OCI-LY1 (cell line): Measurements from ENCODE around the gene SULT6B1.

Source experiments
- EZH2 ChIP-seq: fragments of 200-600 bp; sonication (generic), shearing (Covaris generic); IDR thresholded peaks from 2 replicates; pipeline ENCODE4 v1.8.0; 2017; ENCODE audit warnings: borderline replicate concordance, mixed run types, mild to moderate bottlenecking, antibody characterized with exemption, low read length, moderate library complexity, mixed read lengths
- TF ChIP-seq, protein P1 (sequence below): fragments of 200-600 bp; sonication (generic), shearing (Covaris generic); IDR thresholded peaks from 2 replicates; pipeline ENCODE4 v1.5.1; 2017; ENCODE audit warnings: mild to moderate bottlenecking, antibody characterized with exemption, low read length, moderate library complexity, mixed read lengths

DNA sequence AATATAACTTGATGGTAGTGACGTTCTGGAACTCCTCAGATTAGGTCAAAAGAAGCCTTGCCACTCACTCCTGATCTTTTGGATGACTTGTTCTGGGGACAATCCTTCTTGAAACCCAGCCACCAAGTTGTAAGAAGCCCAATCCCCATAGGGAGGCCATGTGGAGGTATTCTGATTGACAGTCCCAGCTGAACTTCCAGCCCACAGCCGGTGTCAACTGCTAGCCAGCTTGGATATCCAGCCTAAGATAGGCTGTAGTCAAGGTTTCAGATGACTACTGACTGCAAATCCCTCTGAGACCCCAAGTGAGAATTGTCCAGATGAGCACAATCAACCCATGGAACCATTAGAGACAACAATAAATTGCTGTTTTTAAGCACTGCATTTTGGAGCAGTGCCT, 63.1 kb downstream of the SULT6B1 start:
- TF ChIP-seq, protein P1, sequence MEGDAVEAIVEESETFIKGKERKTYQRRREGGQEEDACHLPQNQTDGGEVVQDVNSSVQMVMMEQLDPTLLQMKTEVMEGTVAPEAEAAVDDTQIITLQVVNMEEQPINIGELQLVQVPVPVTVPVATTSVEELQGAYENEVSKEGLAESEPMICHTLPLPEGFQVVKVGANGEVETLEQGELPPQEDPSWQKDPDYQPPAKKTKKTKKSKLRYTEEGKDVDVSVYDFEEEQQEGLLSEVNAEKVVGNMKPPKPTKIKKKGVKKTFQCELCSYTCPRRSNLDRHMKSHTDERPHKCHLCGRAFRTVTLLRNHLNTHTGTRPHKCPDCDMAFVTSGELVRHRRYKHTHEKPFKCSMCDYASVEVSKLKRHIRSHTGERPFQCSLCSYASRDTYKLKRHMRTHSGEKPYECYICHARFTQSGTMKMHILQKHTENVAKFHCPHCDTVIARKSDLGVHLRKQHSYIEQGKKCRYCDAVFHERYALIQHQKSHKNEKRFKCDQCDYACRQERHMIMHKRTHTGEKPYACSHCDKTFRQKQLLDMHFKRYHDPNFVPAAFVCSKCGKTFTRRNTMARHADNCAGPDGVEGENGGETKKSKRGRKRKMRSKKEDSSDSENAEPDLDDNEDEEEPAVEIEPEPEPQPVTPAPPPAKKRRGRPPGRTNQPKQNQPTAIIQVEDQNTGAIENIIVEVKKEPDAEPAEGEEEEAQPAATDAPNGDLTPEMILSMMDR = no peak
- no peak for TF ChIP-seq EZH2
